ELR (cell line): ENCODE data around the gene POU6F2.

Source experiments
- DNase-seq: peaks from one replicate; pipeline ENCODE4 v3.0.0-alpha.2; 2015; ENCODE audit warnings: low read depth

POU6F2 gene

GRCh38 chr7:39069896-39070881, 92.5 kb downstream of the POU6F2 start:
- DNase-seq = no peak

- no peak for DNase-seq
Observed at GRCh38 chr7:39071116-39071515, 93.4 kb downstream of the POU6F2 start.

- DNase-seq = no peak
Observed at GRCh38 chr7:39073432-39073831, 95.7 kb downstream of the POU6F2 start.

- DNase-seq = no peak
Observed at GRCh38 chr7:39075210-39075609, 97.5 kb downstream of the POU6F2 start.

- no peak for DNase-seq
Observed at GRCh38 chr7:39083781-39084180, 106.1 kb downstream of the POU6F2 start.

GRCh38 chr7:39084349-39084748, 106.6 kb downstream of the POU6F2 start:
- no peak for DNase-seq

- no peak for DNase-seq
Observed at GRCh38 chr7:39085189-39085588, 107.5 kb downstream of the POU6F2 start.

- no peak for DNase-seq
Observed at GRCh38 chr7:39085590-39086049, 107.9 kb downstream of the POU6F2 start.

- no peak for DNase-seq
Observed at GRCh38 chr7:39086638-39087360, 109.1 kb downstream of the POU6F2 start.

- no peak for DNase-seq
Observed at GRCh38 chr7:39088730-39089593, 111.3 kb downstream of the POU6F2 start.

- no peak for DNase-seq
Observed at GRCh38 chr7:39091145-39091544, 113.4 kb downstream of the POU6F2 start.

GRCh38 chr7:39091774-39092173, 114.1 kb downstream of the POU6F2 start:
- DNase-seq = no peak

GRCh38 chr7:39094731-39095130, 117.0 kb downstream of the POU6F2 start:
- no peak for DNase-seq

- DNase-seq = no peak
Observed at GRCh38 chr7:39095875-39096619, 118.3 kb downstream of the POU6F2 start.

- no peak for DNase-seq
Observed at GRCh38 chr7:39098506-39098905, 120.8 kb downstream of the POU6F2 start.

GRCh38 chr7:39099146-39099545, 121.4 kb downstream of the POU6F2 start:
- DNase-seq = no peak

GRCh38 chr7:39100270-39100669, 122.6 kb downstream of the POU6F2 start:
- DNase-seq = no peak

GRCh38 chr7:39102234-39102633, 124.5 kb downstream of the POU6F2 start:
- no peak for DNase-seq

- no peak for DNase-seq
Observed at GRCh38 chr7:39105720-39106119, 128.0 kb downstream of the POU6F2 start.

- DNase-seq = no peak
Observed at GRCh38 chr7:39125846-39126245, 148.1 kb downstream of the POU6F2 start.

- no peak for DNase-seq
Observed at GRCh38 chr7:39127058-39127457, 149.3 kb downstream of the POU6F2 start.
